H1 (cell line): ENCODE measurements around the gene PHACTR1. TPM values are rescaled to one million over a fixed set of nuclear protein-coding genes. Genes with fewer than 3 reads are reported as not detected.

Experiments
- CTCF ChIA-PET: fragments of 300-600 bp; sonication (Branson Sonifier 250); formaldehyde crosslinking; loops from one replicate; lab custom pipeline; 2021; ENCODE audit not compliant: partially characterized antibody; lab: Charles Lee
- POLR2A ChIA-PET: fragments of 300-600 bp; sonication (Branson Sonifier 250); formaldehyde crosslinking; loops from one replicate; lab custom pipeline; 2021; ENCODE audit warnings: inconsistent platforms; ENCODE audit not compliant: partially characterized antibody; lab: Charles Lee
- DNase-seq, 2 experiments: peaks; one replicate each; pipeline versions ENCODE4 v3.0.0 to v3.0.0-alpha.2; 2010 to 2022; ENCODE audit warnings: low spot score in 2 of 2, low read depth in 1 of 2, mixed read lengths in 1 of 2
- FAIRE-seq: peaks from 2 replicates; lab custom pipeline; 2011; peaks lifted over from hg19 to GRCh38; lab: Jason Lieb, UNC
- H2AFZ ChIP-seq: 2 replicates; pipeline ENCODE4 v1.8.1; 2012; ENCODE audit warnings: low read length, inconsistent platforms
- H2AK5ac ChIP-seq: 2 replicates; pipeline ENCODE4 v1.6.1; 2013; ENCODE audit warnings: low read depth, low read length
- H2BK120ac ChIP-seq: replicated peaks from 2 replicates; pipeline ENCODE3; 2013; ENCODE audit warnings: low read depth, low read length, inconsistent platforms
- H2BK12ac ChIP-seq: 2 replicates; pipeline ENCODE4 v1.6.1; 2013; ENCODE audit warnings: low read depth, low read length
- H2BK15ac ChIP-seq: 2 replicates; pipeline ENCODE4 v1.6.1; 2013; ENCODE audit warnings: low read length
- H2BK20ac ChIP-seq: 2 replicates; pipeline ENCODE4 v1.6.1; 2013; ENCODE audit warnings: low read length
- H2BK5ac ChIP-seq: 2 replicates; pipeline ENCODE4 v1.6.1; 2013; ENCODE audit warnings: low read depth, low read length
- H3K14ac ChIP-seq: 2 replicates; pipeline ENCODE4 v1.6.1; 2013; ENCODE audit warnings: inconsistent platforms; ENCODE audit not compliant: insufficient read length
- H3K18ac ChIP-seq: 2 replicates; pipeline ENCODE4 v1.6.1; 2013; ENCODE audit warnings: low read length; ENCODE audit errors: extremely low read depth
- H3K23ac ChIP-seq: 2 replicates; pipeline ENCODE4 v1.6.1; 2013; ENCODE audit warnings: inconsistent platforms; ENCODE audit not compliant: insufficient read length
- H3K23me2 ChIP-seq: 2 replicates; pipeline ENCODE4 v1.6.1; 2013; ENCODE audit warnings: low read depth, low read length
- H3K27ac ChIP-seq: 2 replicates; pipeline ENCODE4 v1.6.1; 2011; ENCODE audit warnings: low read depth, low read length, inconsistent platforms
- H3K27me3 ChIP-seq, 4 experiments: replicated peaks in 1 of 4; 1 replicate in 1 of 4; 2 replicates in 3 of 4; pipeline versions ENCODE4 v1.6.1 to v1.8.1; 2011 to 2013; ENCODE audit warnings: low read length in 3 of 4, mild to moderate bottlenecking in 3 of 4, inconsistent platforms in 2 of 4, mixed read lengths in 2 of 4, moderate library complexity in 1 of 4; ENCODE audit not compliant: control insufficient read depth in 3 of 4, insufficient read depth in 3 of 4; ENCODE audit errors: extremely low read depth in 1 of 4
- H3K36me3 ChIP-seq, 4 experiments: 2 replicates each; pipeline versions ENCODE4 v1.6.1 to v1.8.1; 2011 to 2013; ENCODE audit warnings: mild to moderate bottlenecking in 4 of 4, low read length in 3 of 4, moderate library complexity in 2 of 4, control low read depth in 1 of 4, inconsistent platforms in 1 of 4; ENCODE audit not compliant: insufficient read depth in 4 of 4, control insufficient read depth in 2 of 4
- H3K4ac ChIP-seq: replicated peaks from 2 replicates; pipeline ENCODE3; 2013; ENCODE audit warnings: low read length, low read depth, mixed read lengths, inconsistent platforms; ENCODE audit not compliant: insufficient read length
- H3K4me1 ChIP-seq, 4 experiments: replicated peaks in 1 of 4; 1 replicate in 1 of 4; 2 replicates in 3 of 4; pipeline versions ENCODE4 v1.6.1 to v1.8.1; 2011 to 2013; ENCODE audit warnings: low read length in 3 of 4, inconsistent platforms in 2 of 4, mixed read lengths in 1 of 4; ENCODE audit not compliant: insufficient read depth in 4 of 4, control insufficient read depth in 3 of 4
- H3K4me2 ChIP-seq, 2 experiments: 2 replicates each; pipeline versions ENCODE4 v1.6.1 to v1.8.1; 2011 to 2013; ENCODE audit warnings: low read depth in 2 of 2, low read length in 2 of 2, control low read depth in 1 of 2, inconsistent platforms in 1 of 2, mild to moderate bottlenecking in 1 of 2; ENCODE audit not compliant: insufficient read depth in 1 of 2
- H3K4me3 ChIP-seq, 4 experiments: fragments of 200-600, 300-600 bp in 1 of 4; sonication (generic), shearing (Covaris generic), sonication (Bioruptor Twin) in 1 of 4; 2 replicates each; pipeline versions ENCODE4 v1.5.1 to v1.8.1; 2011 to 2016; ENCODE audit warnings: low read length in 4 of 4, low read depth in 3 of 4, control low read depth in 2 of 4, inconsistent platforms in 2 of 4, mild to moderate bottlenecking in 2 of 4, mixed read lengths in 1 of 4, moderate library complexity in 1 of 4; ENCODE audit not compliant: insufficient read depth in 2 of 4; ENCODE audit errors: extremely low read depth in 1 of 4
- H3K56ac ChIP-seq: replicated peaks from 2 replicates; pipeline ENCODE3; 2013; ENCODE audit warnings: low read depth, mild to moderate bottlenecking, mixed read lengths, low read length, inconsistent platforms; ENCODE audit not compliant: insufficient read length
- H3K79me1 ChIP-seq: 2 replicates; pipeline ENCODE4 v1.6.1; 2013; ENCODE audit warnings: low read depth, low read length, control low read depth
- H3K79me2 ChIP-seq, 2 experiments: 2 replicates each; pipeline versions ENCODE4 v1.6.1 to v1.8.1; 2012 to 2013; ENCODE audit warnings: low read length in 2 of 2, mild to moderate bottlenecking in 2 of 2, inconsistent platforms in 1 of 2; ENCODE audit not compliant: insufficient read depth in 2 of 2, control insufficient read depth in 1 of 2
- H3K9ac ChIP-seq, 4 experiments: replicated peaks in 1 of 4; 1 replicate in 1 of 4; 2 replicates in 3 of 4; pipeline versions ENCODE4 v1.6.1 to v1.8.1; 2011 to 2013; ENCODE audit warnings: low read depth in 3 of 4, low read length in 3 of 4, control low read depth in 2 of 4, mild to moderate bottlenecking in 2 of 4, moderate library complexity in 2 of 4, inconsistent platforms in 1 of 4; ENCODE audit errors: extremely low read depth in 1 of 4
- H3K9me3 ChIP-seq, 2 experiments: 2 replicates each; pipeline versions ENCODE4 v1.6.1 to v1.8.1; 2012 to 2013; ENCODE audit warnings: mild to moderate bottlenecking in 2 of 2, moderate library complexity in 2 of 2, control low read depth in 1 of 2, inconsistent platforms in 1 of 2, low read depth in 1 of 2, low read length in 1 of 2, mixed read lengths in 1 of 2; ENCODE audit not compliant: insufficient read depth in 2 of 2
- H4K20me1 ChIP-seq, 2 experiments: replicated peaks in 1 of 2; 2 replicates each; pipeline versions ENCODE3 to v1.8.1; 2011 to 2013; ENCODE audit warnings: inconsistent platforms in 2 of 2, low read length in 2 of 2, mild to moderate bottlenecking in 1 of 2; ENCODE audit not compliant: insufficient read depth in 2 of 2, control insufficient read depth in 1 of 2
- H4K5ac ChIP-seq: 2 replicates; pipeline ENCODE4 v1.6.1; 2013; ENCODE audit warnings: low read length, low read depth, mixed read lengths, inconsistent platforms; ENCODE audit not compliant: insufficient read length
- H4K8ac ChIP-seq: 2 replicates; pipeline ENCODE4 v1.8.0; 2013; ENCODE audit warnings: mild to moderate bottlenecking, moderate library complexity, low read length, inconsistent platforms; ENCODE audit not compliant: insufficient read depth; ENCODE audit errors: extremely low read depth
- H4K91ac ChIP-seq: replicated peaks from 2 replicates; pipeline ENCODE3; 2013; ENCODE audit warnings: low read length, mixed read lengths, inconsistent platforms; ENCODE audit not compliant: insufficient read length
- KDM4A ChIP-seq: IDR thresholded peaks from one replicate; pipeline ENCODE4 v1.7.1; 2012; ENCODE audit warnings: low read depth, mild to moderate bottlenecking, moderate library complexity, low read length, inconsistent platforms; ENCODE audit not compliant: severe bottlenecking
- SP1 ChIP-seq: IDR thresholded peaks from 2 replicates; pipeline ENCODE4 v1.6.1; 2011; ENCODE audit warnings: low read depth, low read length
- WGBS, 2 experiments: shearing (Covaris generic) in 1 of 2; methylation state at CpG; one replicate each; pipeline versions ENCODE4 v1.1.6 to v1.1.7; 2013 to 2015; ENCODE audit warnings: low lambda C conversion rate in 2 of 2, mixed read lengths in 2 of 2, inconsistent platforms in 1 of 2, low coverage in 1 of 2, missing lambda C conversion rate in 1 of 2; ENCODE audit not compliant: insufficient replicate concordance in 2 of 2, insufficient coverage in 1 of 2, insufficient read length in 1 of 2; ENCODE audit errors: extremely low coverage in 1 of 2, missing lambda C conversion rate in 1 of 2; 5-methylcytosine and 5-hydroxymethylcytosine counted together
- polyA plus RNA-seq, 7 experiments: library from polyadenylated mRNA; depleted of rRNA in 3 of 7; stranded (reverse) in 5 of 7; unstranded in 2 of 7; fragments of >200 nt in 5 of 7; fragments of 200-250 nt in 2 of 7; gene quantifications; 1 replicate in 5 of 7; 2 replicates in 1 of 7; 4 replicates in 1 of 7; pipeline versions ENCODE4 v1.2.1 to v1.2.3, GENCODE V29; 2011 to 2013; ENCODE audit warnings: missing spikeins in 2 of 7, mixed read lengths in 2 of 7
- total RNA-seq: library from RNA; stranded (reverse); fragmentation: NEBNext Ultra II Directional; extraction: Animal tissue kit (Norgen Biotek cat#: 25700); gene quantifications from 2 replicates; pipeline ENCODE4 v1.2.1, GENCODE V29; 2021

The PHACTR1 gene
- total and polyA plus RNA-seq, 2 of the 8 experiments (the other 6 are each of a cell fraction or from before 2014, with no cell fraction given) = 3.9 to 17.1 TPM

DNA sequence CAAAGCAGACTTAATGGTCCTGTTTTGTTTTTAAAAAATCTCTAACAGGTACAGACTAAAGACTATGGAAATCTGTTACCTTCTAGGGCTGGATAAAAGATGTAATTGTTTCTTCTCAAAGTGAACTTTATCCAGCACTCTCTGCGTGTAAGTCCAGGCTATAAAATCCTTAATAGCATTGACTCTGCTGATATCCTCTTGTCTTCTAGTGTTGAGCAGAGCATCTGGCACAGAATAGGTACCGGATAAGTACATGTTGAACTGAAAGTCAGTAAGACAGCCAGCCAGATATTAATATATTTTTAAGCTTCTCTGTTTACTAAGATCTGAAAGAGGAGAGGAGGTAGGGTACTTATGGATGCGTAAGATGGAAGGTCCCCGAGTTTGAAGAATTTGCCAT, 349.5 kb downstream of the PHACTR1 start:
- Histone ChIP-seq H3K27me3 (no peaks in the 10 kb centered on the region), H4K91ac (no peak overlapping the region), H3K4me3 (no peak overlapping the region), H2BK12ac (no peak overlapping the region), H4K5ac (no peak overlapping the region), H3K79me1 (no peaks in the 10 kb centered on the region), H3K4me1 (no peaks in the 10 kb centered on the region), H3K14ac (no peak overlapping the region), H2BK5ac (no peak overlapping the region), H2AK5ac (no peak overlapping the region), H3K23me2 (no peaks in the 10 kb centered on the region), H2AFZ (no peak overlapping the region), H3K23ac (no peak overlapping the region), H3K4ac (no peak overlapping the region), H3K27ac (no peak overlapping the region), H3K18ac (no peak overlapping the region), H3K9ac (no peak overlapping the region), H4K20me1 (no peaks in the 10 kb centered on the region), H3K79me2 (no peaks in the 10 kb centered on the region), H4K8ac (no peak overlapping the region), H3K9me3 (no peaks in the 10 kb centered on the region), H2BK20ac (no peak overlapping the region), H3K36me3 (no peaks in the 10 kb centered on the region), H2BK15ac (no peak overlapping the region), H2BK120ac (no peak overlapping the region), H3K56ac (no peak overlapping the region), H3K4me2 (no peak overlapping the region)
- CTCF ChIA-PET = interaction anchor here (1.2 to 1.6 kb wide), 2 partner anchors 8 to 25 kb away, joined by 4 to 5 read pairs; no protein-coding TSS in a partner anchor
- no peak for TF ChIP-seq SP1
- no peak for TF ChIP-seq KDM4A
- FAIRE-seq (no peak), DNase-seq (no peak)
- POLR2A ChIA-PET = no interaction called here
- 89% methylated on average over 4 of the region's 4 CpGs; no CpG with 5 or more reads in 1 of the 2 experiments for WGBS, 2 experiments
